Activated CD4-positive, alpha-beta T cell treated with anti-CD3 and anti-CD28 coated beads, Interleukin-2, Interleukin-4, amounts not matched to agents 100 ng/mL and 50 ng/mL, durations not matched to agents 16 hours and 8 hours (primary cell): Measurements from ENCODE around the gene INSYN2A.

Source experiments
- DNase-seq: peaks from one replicate; pipeline ENCODE4 v3.0.0-alpha.2; 2020; ENCODE audit warnings: low spot score

INSYN2A gene

GRCh38 chr10:127196282-127197153 is at the start of gene INSYN2A:
Gene INSYN2A (minus strand): TSS chr10:127196591. CDS start chr10:127176395, 20,196 bp downstream.
- DNase-seq: no peak

- DNase-seq: no peak
Measured at GRCh38 chr10:127245456-127245855, 49.1 kb upstream of the INSYN2A start.

GRCh38 chr10:127243490-127244272 is 47.3 kb upstream of the INSYN2A start:
- DNase-seq: peak; percentile 18

GRCh38 chr10:127242914-127243313 is 46.5 kb upstream of the INSYN2A start:
- DNase-seq: no peak

GRCh38 chr10:127236266-127236665 is 39.9 kb upstream of the INSYN2A start:
- no peak for DNase-seq

GRCh38 chr10:127234306-127234800 is 38.0 kb upstream of the INSYN2A start:
- DNase-seq: no peak

GRCh38 chr10:127228195-127228787 is 31.9 kb upstream of the INSYN2A start:
- DNase-seq: no peak

- DNase-seq: no peak
Measured at GRCh38 chr10:127227663-127228062, 31.3 kb upstream of the INSYN2A start.

- DNase-seq: no peak
Measured at GRCh38 chr10:127227027-127227426, 30.6 kb upstream of the INSYN2A start.

GRCh38 chr10:127221281-127221680 is 24.9 kb upstream of the INSYN2A start:
- no peak for DNase-seq

GRCh38 chr10:127218658-127219057 is 22.3 kb upstream of the INSYN2A start:
- DNase-seq: no peak

- no peak for DNase-seq
Measured at GRCh38 chr10:127216786-127217185, 20.4 kb upstream of the INSYN2A start.

GRCh38 chr10:127216274-127216673 is 19.9 kb upstream of the INSYN2A start:
- DNase-seq: no peak

GRCh38 chr10:127215866-127216265 is 19.5 kb upstream of the INSYN2A start:
- no peak for DNase-seq

GRCh38 chr10:127210936-127211466 is 14.6 kb upstream of the INSYN2A start:
- no peak for DNase-seq

- DNase-seq: no peak
Measured at GRCh38 chr10:127207081-127207480, 10.7 kb upstream of the INSYN2A start.

- no peak for DNase-seq
Measured at GRCh38 chr10:127203067-127203466, 6.7 kb upstream of the INSYN2A start.

GRCh38 chr10:127200646-127201045 is 4.3 kb upstream of the INSYN2A start:
- DNase-seq: no peak

- no peak for DNase-seq
Measured at GRCh38 chr10:127198721-127199120, 2.3 kb upstream of the INSYN2A start.

GRCh38 chr10:127198307-127198706 is 1.9 kb upstream of the INSYN2A start:
- DNase-seq: no peak

GRCh38 chr10:127197154-127197432 is 702 bp upstream of the INSYN2A start:
- DNase-seq: no peak

- no peak for DNase-seq
Measured at GRCh38 chr10:127195571-127196281, 665 bp downstream of the INSYN2A start.
